Activated naive CD4-positive, alpha-beta T cell treated with anti-CD3 and anti-CD28 coated beads, Interleukin-2, amount 50 U/mL, for 24 hours (primary cell): ENCODE results near the gene C6orf136.

Experiments
- H3K27ac Mint-ChIP-seq: one replicate; pipeline ENCODE4 v1.8.0; 2021; ENCODE audit warnings: mild to moderate bottlenecking, mixed read lengths
- H3K27me3 Mint-ChIP-seq: one replicate; pipeline ENCODE4 v1.8.0; 2021; ENCODE audit warnings: mixed read lengths
- H3K36me3 Mint-ChIP-seq: one replicate; pipeline ENCODE4 v1.8.0; 2021; ENCODE audit warnings: mixed read lengths
- H3K4me1 Mint-ChIP-seq: one replicate; pipeline ENCODE4 v1.8.0; 2021; ENCODE audit warnings: mixed read lengths
- H3K4me3 Mint-ChIP-seq: one replicate; pipeline ENCODE4 v1.8.0; 2021; ENCODE audit warnings: mild to moderate bottlenecking, mixed read lengths
- H3K9me3 Mint-ChIP-seq: one replicate; pipeline ENCODE4 v1.8.0; 2021; ENCODE audit warnings: mixed read lengths

Gene C6orf136

GRCh38 chr6:30686908-30687658 lies 40.1 kb downstream of the C6orf136 start:
- peaks cover 16% of the 10 kb centered on the region for H3K36me3 Mint-ChIP-seq
- H3K27me3 Mint-ChIP-seq: no peaks in the 10 kb centered on the region
- peak overlapping the region; percentile 93 for H3K27ac Mint-ChIP-seq
- H3K4me3 Mint-ChIP-seq: peak overlapping the region; percentile 91
- H3K9me3 Mint-ChIP-seq: no peaks in the 10 kb centered on the region
- H3K4me1 Mint-ChIP-seq: peaks cover 44% of the 10 kb centered on the region

DNA sequence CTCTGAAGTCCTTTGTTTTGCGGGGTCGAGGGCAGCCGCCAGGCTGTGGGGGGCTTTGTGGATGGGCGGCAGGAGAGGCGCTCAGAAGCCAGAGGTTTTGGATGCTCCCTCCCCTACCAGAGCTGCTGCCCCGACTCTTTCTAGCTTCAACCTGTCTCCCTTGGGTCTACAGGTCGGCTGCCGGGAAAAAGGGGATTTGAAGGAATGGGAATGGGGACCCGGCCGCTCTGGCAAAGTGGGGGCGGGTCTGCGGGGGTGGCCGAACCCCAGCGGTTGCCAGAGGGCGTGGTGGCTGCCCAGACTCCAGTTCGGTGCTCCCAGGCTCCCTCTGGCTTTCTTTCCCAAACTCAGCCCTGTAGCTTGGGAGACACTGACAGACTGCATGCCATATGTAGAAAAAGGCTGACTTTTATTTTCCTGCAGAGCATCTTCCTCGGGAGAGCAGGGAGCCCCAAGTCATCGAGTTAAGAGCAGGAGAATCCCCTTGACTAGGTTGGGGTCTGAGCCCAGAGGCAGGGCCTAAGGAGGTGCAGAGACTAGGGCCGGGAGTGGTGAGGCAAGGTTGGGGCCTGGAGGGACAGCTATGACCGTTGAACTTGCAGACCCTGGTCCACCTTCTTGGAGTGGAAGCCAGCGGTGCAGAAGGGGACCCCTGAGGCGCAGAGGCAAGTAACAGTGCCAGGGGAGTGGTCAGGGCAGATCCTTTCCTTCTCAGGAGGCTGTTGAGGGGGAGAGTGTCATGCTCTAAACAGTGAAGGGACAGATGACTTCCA lies 40.9 kb downstream of the C6orf136 start:
- Mint-ChIP-seq H3K27ac (peak overlapping the region; percentile 93), H3K4me1 (peaks cover 46% of the 10 kb centered on the region), H3K36me3 (peaks cover 12% of the 10 kb centered on the region), H3K4me3 (peak overlapping the region; percentile 91), H3K9me3 (no peaks in the 10 kb centered on the region), H3K27me3 (no peaks in the 10 kb centered on the region)

DNA sequence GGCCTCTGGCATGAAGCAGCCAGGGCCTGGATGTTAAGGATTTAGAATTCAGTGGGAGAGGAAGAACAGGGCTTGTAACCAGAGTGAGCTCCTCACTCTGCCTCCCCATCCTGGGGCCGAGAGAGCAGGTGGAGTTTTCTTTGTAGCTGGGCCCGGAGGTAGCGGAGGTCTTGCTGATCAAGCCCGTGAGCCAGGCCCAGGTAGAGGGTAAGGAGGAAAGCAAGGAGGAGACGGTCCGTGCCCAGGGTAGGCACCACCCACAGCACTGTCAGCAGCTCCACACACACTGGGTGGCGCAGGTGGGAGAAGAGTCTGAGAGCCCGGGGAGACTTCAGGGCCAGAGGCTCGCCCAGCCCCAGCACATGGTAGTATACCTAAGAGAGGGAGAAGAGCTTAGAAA lies 41.6 kb downstream of the C6orf136 start:
- H3K4me1 Mint-ChIP-seq: peaks cover 46% of the 10 kb centered on the region

GRCh38 chr6:30689022-30689865 lies 42.3 kb downstream of the C6orf136 start:
- Mint-ChIP-seq H3K4me1 (peaks cover 46% of the 10 kb centered on the region), H3K36me3 (peaks cover 7% of the 10 kb centered on the region), H3K9me3 (no peaks in the 10 kb centered on the region), H3K4me3 (peak overlapping the region; percentile 87), H3K27ac (peak overlapping the region; percentile 88), H3K27me3 (no peaks in the 10 kb centered on the region)

More for the DNA sequence above, 41.6 kb downstream of the C6orf136 start:
- H3K4me3 Mint-ChIP-seq: peak overlapping the region; percentile 91
- H3K36me3 Mint-ChIP-seq: peaks cover 9% of the 10 kb centered on the region
- no peaks in the 10 kb centered on the region for H3K9me3 Mint-ChIP-seq
- peak overlapping the region; percentile 65 for H3K27ac Mint-ChIP-seq
- H3K27me3 Mint-ChIP-seq: no peaks in the 10 kb centered on the region

GRCh38 chr6:30689985-30690384 lies 43.1 kb downstream of the C6orf136 start:
- Mint-ChIP-seq H3K9me3 (no peaks in the 10 kb centered on the region), H3K27me3 (no peaks in the 10 kb centered on the region), H3K4me1 (peaks cover 46% of the 10 kb centered on the region), H3K36me3 (peaks cover 5% of the 10 kb centered on the region), H3K4me3 (peak overlapping the region; percentile 87), H3K27ac (peak overlapping the region; percentile 80)

DNA sequence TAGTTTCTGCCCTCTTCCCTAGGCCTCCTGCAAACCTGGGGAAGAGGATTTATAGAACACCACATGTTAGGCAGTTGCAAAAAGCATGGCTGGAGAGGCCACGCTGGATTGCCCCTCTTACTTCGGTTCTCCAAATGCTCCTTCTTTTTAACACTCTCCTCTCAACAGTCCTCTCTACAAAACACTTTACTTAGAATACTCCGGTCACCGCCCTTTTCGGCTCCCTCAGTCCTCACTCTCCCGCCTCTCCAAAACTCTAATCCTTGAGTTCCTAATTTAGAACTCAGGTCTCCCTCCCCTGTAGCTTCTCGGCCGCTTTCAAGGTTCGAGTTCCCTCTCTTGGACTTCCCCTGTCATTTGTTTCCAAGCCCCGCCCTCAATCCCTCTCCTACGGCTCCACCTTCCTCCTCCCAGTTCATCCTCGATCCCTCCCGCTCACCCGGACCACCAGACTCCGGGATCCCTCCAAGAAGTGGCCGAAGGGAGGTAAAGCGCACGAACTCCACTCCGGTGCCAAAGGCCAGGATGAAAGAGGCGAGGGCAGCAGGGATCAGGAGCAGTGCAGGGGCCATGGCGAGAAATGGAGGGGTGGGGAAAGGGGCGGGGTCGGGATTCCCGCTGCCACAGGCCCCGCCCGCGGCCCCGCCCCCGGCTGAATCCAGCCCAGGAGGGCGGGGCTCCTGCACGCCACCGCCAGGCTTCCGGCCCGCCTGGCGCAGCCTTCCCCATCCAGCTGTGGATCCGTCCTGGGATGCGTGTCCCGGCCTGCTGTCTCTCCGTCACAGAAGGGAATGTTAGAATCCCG lies 43.7 kb downstream of the C6orf136 start, which contains the start of gene NRM:
Gene NRM, minus strand, starts transcription at position 582 of the 805 bp plus-strand sequence. Its CDS starts 10 bp downstream, at position 572.
- H3K4me3 Mint-ChIP-seq: peak within 1 kb of the TSS; percentile 87
- H3K27ac Mint-ChIP-seq: peak within 1 kb of the TSS; percentile 80
- no peaks in the 10 kb centered on the region for H3K27me3 Mint-ChIP-seq
- peaks cover 46% of the 10 kb centered on the region for H3K4me1 Mint-ChIP-seq
- H3K36me3 Mint-ChIP-seq: no peaks in the 10 kb centered on the region
- no peaks in the 10 kb centered on the region for H3K9me3 Mint-ChIP-seq

DNA sequence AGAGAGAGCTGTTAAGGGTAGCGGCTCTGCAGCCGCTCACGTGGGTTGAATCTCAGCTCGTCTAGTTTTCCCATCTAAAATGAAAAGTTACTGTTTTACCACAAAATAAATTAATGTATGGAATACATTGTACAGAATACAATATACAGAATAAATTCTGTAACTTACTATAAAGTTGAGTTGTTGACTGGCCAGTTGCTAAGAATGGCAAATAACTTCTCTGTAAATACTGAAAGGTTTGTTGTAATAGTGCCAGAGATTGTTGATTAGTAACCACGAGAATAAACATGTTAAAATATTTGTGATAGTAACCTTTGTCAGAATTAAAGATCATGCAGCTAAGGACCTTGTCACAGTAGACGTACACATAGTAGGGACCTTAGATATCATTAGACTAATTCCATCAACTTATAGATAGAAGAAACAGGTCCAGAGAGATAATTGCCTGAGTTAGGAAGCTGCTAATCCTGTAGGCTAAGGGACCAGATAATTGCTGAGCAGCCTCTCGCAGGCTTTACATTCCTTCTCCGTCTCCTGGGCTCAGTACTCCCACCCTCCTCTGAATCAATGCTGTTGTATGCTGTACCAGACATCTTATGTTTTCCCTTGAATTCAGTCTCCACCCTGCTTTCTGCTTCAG lies 44.4 kb downstream of the C6orf136 start:
- Mint-ChIP-seq H3K36me3 (no peaks in the 10 kb centered on the region), H3K27me3 (no peaks in the 10 kb centered on the region), H3K9me3 (no peaks in the 10 kb centered on the region), H3K4me1 (peaks cover 46% of the 10 kb centered on the region), H3K27ac (peak overlapping the region; percentile 62), H3K4me3 (peak overlapping the region; percentile 87)

- H3K27me3 Mint-ChIP-seq: no peaks in the 10 kb centered on the region
- no peak overlapping the region for H3K27ac Mint-ChIP-seq
- H3K36me3 Mint-ChIP-seq: peaks cover 5% of the 10 kb centered on the region
- no peaks in the 10 kb centered on the region for H3K9me3 Mint-ChIP-seq
- no peak overlapping the region for H3K4me3 Mint-ChIP-seq
- H3K4me1 Mint-ChIP-seq: peaks cover 8% of the 10 kb centered on the region
Observed at GRCh38 chr6:30696432-30696831, 49.5 kb downstream of the C6orf136 start.

- no peak overlapping the region for H3K27ac Mint-ChIP-seq
- H3K36me3 Mint-ChIP-seq: peaks cover 7% of the 10 kb centered on the region
- H3K27me3 Mint-ChIP-seq: no peaks in the 10 kb centered on the region
- no peaks in the 10 kb centered on the region for H3K4me1 Mint-ChIP-seq
- no peaks in the 10 kb centered on the region for H3K9me3 Mint-ChIP-seq
- no peak overlapping the region for H3K4me3 Mint-ChIP-seq
Observed at GRCh38 chr6:30700340-30700739, 53.4 kb downstream of the C6orf136 start.
